MCF 10A (cell line): Measurements from ENCODE around the gene ART4. TPM values are rescaled to one million over a fixed set of nuclear protein-coding genes. Genes with fewer than 3 reads are reported as not detected.
A peak's percentile ranks its signal among the peaks of the same experiment; 100 is the strongest.

Source experiments
- BruUV-seq: library from RNA; stranded (reverse); fragments of 400-500 nt; replicated peaks from 2 replicates; lab custom pipeline; 2021; lab: Mats Ljungman, UMichigan
- CTCF ChIA-PET: fragments of 300-600 bp; sonication (Branson Sonifier 250); formaldehyde crosslinking; extraction: SDS; loops from one replicate; lab custom pipeline; 2021; ENCODE audit warnings: antibody characterized with exemption, inconsistent platforms; lab: Yijun Ruan, JAX
- POLR2A ChIA-PET: fragments of 300-600, 350-650 bp; sonication (Branson Sonifier 250); formaldehyde crosslinking; extraction: SDS; loops from one replicate; lab custom pipeline; 2020; ENCODE audit warnings: antibody characterized with exemption, inconsistent platforms; lab: Yijun Ruan, JAX
- DNase-seq: peaks from one replicate; pipeline ENCODE4 v3.0.0-alpha.2; 2018; ENCODE audit not compliant: unreplicated experiment
- H3K27ac Mint-ChIP-seq: one replicate; pipeline ENCODE4 v1.8.0; 2022; ENCODE audit warnings: mild to moderate bottlenecking, low read depth, mixed read lengths; ENCODE audit not compliant: unreplicated experiment
- H3K27me3 Mint-ChIP-seq: one replicate; pipeline ENCODE4 v1.8.0; 2022; ENCODE audit warnings: mixed read lengths; ENCODE audit not compliant: insufficient read depth, unreplicated experiment
- H3K36me3 Mint-ChIP-seq: one replicate; pipeline ENCODE4 v1.8.0; 2022; ENCODE audit warnings: mild to moderate bottlenecking, moderate library complexity, mixed read lengths; ENCODE audit not compliant: insufficient read depth, unreplicated experiment
- H3K4me1 Mint-ChIP-seq: one replicate; pipeline ENCODE4 v1.8.0; 2022; ENCODE audit warnings: mixed read lengths; ENCODE audit not compliant: insufficient read depth, unreplicated experiment
- H3K4me3 Mint-ChIP-seq: one replicate; pipeline ENCODE4 v1.8.0; 2022; ENCODE audit warnings: mild to moderate bottlenecking, moderate library complexity, mixed read lengths; ENCODE audit not compliant: unreplicated experiment
- H3K9me3 Mint-ChIP-seq: one replicate; pipeline ENCODE4 v1.8.0; 2022; ENCODE audit warnings: mixed read lengths; ENCODE audit not compliant: unreplicated experiment
- intact Hi-C: fragments of 100-400 bp; cut with micrococcal nuclease; formaldehyde crosslinking; loops from 2 replicates; pipeline ENCODE4 v1.14.1; 2022
- total RNA-seq: library from RNA; stranded (reverse); gene quantifications from 2 replicates; pipeline ENCODE4 v1.2.3, GENCODE V29; 2022
- TF ChIP-seq, protein P1 (sequence below): fragments of 200-600 bp; IDR thresholded peaks from one replicate; pipeline ENCODE4 v1.8.0; 2022; ENCODE audit warnings: antibody characterized with exemption, mild to moderate bottlenecking; ENCODE audit not compliant: unreplicated experiment

ART4 gene
- total RNA-seq, 1 experiment from 2014 or later: not detected

DNA sequence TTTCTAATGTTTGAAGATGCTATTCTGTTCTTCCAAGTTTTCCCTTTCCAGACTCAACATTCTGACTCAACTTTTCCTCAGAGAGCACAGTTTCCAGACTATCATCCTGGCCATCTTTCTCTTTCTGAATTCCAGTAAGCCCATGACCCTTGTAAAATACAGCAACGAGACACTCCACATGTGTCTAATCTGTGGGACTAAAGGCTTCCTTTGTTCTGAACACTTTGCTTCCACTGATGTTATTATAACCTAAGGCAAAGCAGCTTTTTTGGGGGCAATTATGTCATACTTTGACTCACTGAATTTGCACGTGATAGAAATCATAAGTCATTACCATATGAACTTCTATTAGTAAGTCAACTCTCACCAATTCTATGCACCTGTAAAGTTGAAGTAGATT, 6.3 kb upstream of the ART4 start:
- Mint-ChIP-seq H3K4me3 (no peak overlapping the region), H3K36me3 (no peaks in the 10 kb centered on the region), H3K9me3 (no peaks in the 10 kb centered on the region), H3K4me1 (peaks cover 6% of the 10 kb centered on the region), H3K27ac (peak overlapping the region; percentile 3), H3K27me3 (no peaks in the 10 kb centered on the region)
- intact Hi-C loops: loop anchor here (5.0 to 10.0 kb wide), 2 partner anchors 75 to 298 kb away; a partner anchor contains a TSS
- no peak for DNase-seq
- CTCF ChIA-PET: interaction anchor here (0.8 to 7.1 kb wide), 6 partner anchors 10 to 146 kb away, joined by 3 to 121 read pairs (median 4); no protein-coding TSS in a partner anchor
- TF ChIP-seq, protein P1, sequence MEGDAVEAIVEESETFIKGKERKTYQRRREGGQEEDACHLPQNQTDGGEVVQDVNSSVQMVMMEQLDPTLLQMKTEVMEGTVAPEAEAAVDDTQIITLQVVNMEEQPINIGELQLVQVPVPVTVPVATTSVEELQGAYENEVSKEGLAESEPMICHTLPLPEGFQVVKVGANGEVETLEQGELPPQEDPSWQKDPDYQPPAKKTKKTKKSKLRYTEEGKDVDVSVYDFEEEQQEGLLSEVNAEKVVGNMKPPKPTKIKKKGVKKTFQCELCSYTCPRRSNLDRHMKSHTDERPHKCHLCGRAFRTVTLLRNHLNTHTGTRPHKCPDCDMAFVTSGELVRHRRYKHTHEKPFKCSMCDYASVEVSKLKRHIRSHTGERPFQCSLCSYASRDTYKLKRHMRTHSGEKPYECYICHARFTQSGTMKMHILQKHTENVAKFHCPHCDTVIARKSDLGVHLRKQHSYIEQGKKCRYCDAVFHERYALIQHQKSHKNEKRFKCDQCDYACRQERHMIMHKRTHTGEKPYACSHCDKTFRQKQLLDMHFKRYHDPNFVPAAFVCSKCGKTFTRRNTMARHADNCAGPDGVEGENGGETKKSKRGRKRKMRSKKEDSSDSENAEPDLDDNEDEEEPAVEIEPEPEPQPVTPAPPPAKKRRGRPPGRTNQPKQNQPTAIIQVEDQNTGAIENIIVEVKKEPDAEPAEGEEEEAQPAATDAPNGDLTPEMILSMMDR: no peak
- no TSS peak for BruUV-seq
- POLR2A ChIA-PET: interaction anchor here (0.7 kb wide), 2 partner anchors 134 to 146 kb away, joined by 3 read pairs; no protein-coding TSS in a partner anchor

DNA sequence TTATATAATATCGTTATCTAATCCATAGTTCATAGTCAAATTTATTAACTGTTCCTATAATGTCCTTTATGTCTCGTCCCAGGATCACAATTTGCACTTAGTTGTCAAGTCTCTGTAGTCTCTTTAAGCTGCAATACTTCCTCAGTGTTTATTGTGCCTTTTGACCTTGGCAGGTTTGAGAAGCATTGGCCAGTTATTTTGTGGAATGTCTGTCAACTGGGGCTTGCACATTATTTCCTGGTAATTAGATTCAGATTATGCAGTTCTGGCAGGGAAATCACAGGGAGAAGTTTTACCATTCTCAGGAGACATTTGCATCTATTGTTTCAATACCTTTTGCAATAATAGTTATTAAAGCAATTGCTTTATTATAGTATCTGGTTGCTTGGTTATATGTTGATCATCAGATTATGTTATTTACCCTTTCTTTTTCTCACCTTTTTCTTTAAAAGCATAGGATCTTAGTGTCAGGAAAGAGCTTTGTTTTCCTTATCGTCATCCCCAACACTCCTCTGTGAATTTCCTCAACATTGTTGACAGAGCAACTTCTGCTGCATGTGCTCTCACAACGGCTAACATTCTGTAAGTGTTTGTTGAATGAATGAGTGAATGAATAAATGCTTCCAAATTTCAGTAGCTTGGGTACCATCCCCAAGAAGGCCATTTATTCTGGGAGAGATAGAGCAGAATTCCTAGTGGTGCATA, 3.7 kb upstream of the ART4 start:
- TF ChIP-seq, protein P1: no peak
- BruUV-seq: no TSS peak
- H3K27ac Mint-ChIP-seq: no peak overlapping the region
- intact Hi-C loops: loop anchor here (5.0 to 10.0 kb wide), 2 partner anchors 72 to 300 kb away; a partner anchor contains a TSS
- no peak for DNase-seq
- no peaks in the 10 kb centered on the region for H3K27me3 Mint-ChIP-seq
- H3K4me3 Mint-ChIP-seq: no peak overlapping the region
- ChIA-PET CTCF (interaction anchor here (0.5 to 7.1 kb wide), 15 partner anchors 8 to 565 kb away, joined by 3 to 121 read pairs (median 4); partner anchors contain the start of gene RERG), POLR2A (interaction anchor here (1.0 to 1.2 kb wide), 2 partner anchors 139 to 144 kb away, joined by 3 read pairs; no protein-coding TSS in a partner anchor)
- no peaks in the 10 kb centered on the region for H3K36me3 Mint-ChIP-seq
- no peaks in the 10 kb centered on the region for H3K9me3 Mint-ChIP-seq
- peaks cover 13% of the 10 kb centered on the region for H3K4me1 Mint-ChIP-seq

DNA sequence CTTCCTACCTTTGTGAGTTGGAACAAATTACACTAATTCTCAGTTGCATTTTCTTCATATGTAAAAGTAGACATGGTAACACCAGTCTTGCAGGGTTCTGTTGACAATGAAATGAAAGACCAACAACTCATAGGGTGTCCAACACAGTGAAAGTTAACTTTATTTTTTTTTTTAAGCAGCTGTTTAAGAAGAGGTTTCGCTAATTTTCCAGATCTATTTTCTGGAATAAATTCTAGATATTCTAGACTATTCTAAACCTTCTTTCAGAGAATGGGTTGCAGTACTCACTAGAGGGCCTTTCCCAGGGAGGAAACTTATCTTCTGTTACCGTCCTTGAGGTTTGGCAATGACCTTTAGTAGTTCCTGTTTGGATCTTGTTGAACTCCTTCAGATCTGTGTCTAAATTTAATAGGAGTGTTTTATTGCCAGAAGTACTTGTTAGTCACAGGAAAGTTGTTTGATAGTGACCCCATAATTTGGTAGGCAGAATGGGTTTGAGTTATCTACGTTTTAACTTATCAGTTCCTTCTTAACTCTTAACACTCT, 2.8 kb upstream of the ART4 start:
- CTCF ChIA-PET: interaction anchor here (0.6 to 7.1 kb wide), 16 partner anchors 9 to 375 kb away, joined by 3 to 121 read pairs (median 5); partner anchors contain the start of gene RERG
- TF ChIP-seq, protein P1: no peak
- Mint-ChIP-seq H3K4me1 (peaks cover 22% of the 10 kb centered on the region), H3K27ac (no peak overlapping the region), H3K36me3 (no peaks in the 10 kb centered on the region), H3K27me3 (no peaks in the 10 kb centered on the region), H3K9me3 (no peaks in the 10 kb centered on the region), H3K4me3 (no peak overlapping the region)
- intact Hi-C loops: loop anchor here (5.0 to 10.0 kb wide), 2 partner anchors 71 to 301 kb away; a partner anchor contains a TSS
- POLR2A ChIA-PET: interaction anchor here (0.6 to 1.5 kb wide), 5 partner anchors 31 to 376 kb away, joined by 3 to 8 read pairs (median 3); no protein-coding TSS in a partner anchor
- no TSS peak for BruUV-seq
- DNase-seq: no peak

DNA sequence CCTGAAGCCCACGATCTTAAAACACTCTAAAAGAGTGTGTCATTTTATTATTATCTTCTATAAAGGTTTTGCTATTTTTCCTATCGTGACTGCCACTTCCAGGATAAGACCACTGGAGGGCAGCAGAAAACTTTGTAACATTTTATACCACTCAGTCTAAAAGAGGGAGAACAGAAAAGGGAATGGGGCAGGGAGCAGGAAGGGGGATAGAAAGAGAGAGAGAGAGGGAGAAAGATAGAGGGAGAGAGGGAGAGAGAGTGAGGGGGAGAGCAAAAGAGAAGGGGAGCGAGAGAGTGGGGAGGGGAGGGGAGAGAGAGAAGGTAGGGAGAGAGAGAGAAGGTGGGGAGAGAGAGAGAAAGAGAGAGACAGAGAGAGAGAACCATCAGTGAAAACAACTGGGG, 2.0 kb upstream of the ART4 start:
- Mint-ChIP-seq H3K27me3 (no peaks in the 10 kb centered on the region), H3K4me1 (peaks cover 23% of the 10 kb centered on the region), H3K27ac (peak overlapping the region; percentile 78), H3K9me3 (no peaks in the 10 kb centered on the region), H3K36me3 (no peaks in the 10 kb centered on the region), H3K4me3 (no peak overlapping the region)
- TF ChIP-seq, protein P1: peak; percentile 68
- intact Hi-C loops: loop anchor here (1.0 to 10.0 kb wide), 8 partner anchors 34 to 677 kb away; partner anchors contain the start of gene RERG
- CTCF ChIA-PET: interaction anchor here (0.6 to 7.1 kb wide), 13 partner anchors 9 to 376 kb away, joined by 3 to 121 read pairs (median 5); partner anchors contain the start of gene RERG
- DNase-seq: peak; percentile 74
- POLR2A ChIA-PET: interaction anchor here (0.6 to 1.5 kb wide), 4 partner anchors 30 to 377 kb away, joined by 3 to 8 read pairs (median 4); no protein-coding TSS in a partner anchor
- no TSS peak for BruUV-seq
